ENCODE data around the gene TMEM140. TPM values are rescaled to one million over a fixed set of nuclear protein-coding genes. Genes with fewer than 3 reads are reported as not detected.
A peak's percentile ranks its signal among the peaks of the same experiment; 100 is the strongest.

Gene TMEM140
- total and polyA plus RNA-seq, 9 of the 15 experiments (the other 6 are each of a cell fraction or from before 2014, with no cell fraction given), result 0.03 to 0.82 (median 0.23) TPM

GRCh38 chr7:135160858-135161653, 13.2 kb downstream of the TMEM140 start (continued):
- no peak for TF ChIP-seq PBX2 (CRISPR knock-in tag; IDR thresholded peaks at IDR 0.05; ENCODE audit: low read depth)
- no peak for TF ChIP-seq PBX2 (tag; conservative IDR thresholded peaks at IDR 0.05; ENCODE audit: low read depth)
- TF ChIP-seq ZNF311 (CRISPR knock-in tag; IDR thresholded peaks at IDR 0.05), result peak; percentile 10; the same call in 1 of the 2 replicates
- TF ChIP-seq RCOR1 (IDR thresholded peaks at IDR 0.05; ENCODE audit: borderline replicate concordance in 1 of 2, low read depth in 2 of 2, low read length in 2 of 2), result no peak
- no peak for TF ChIP-seq PHF20 (IDR thresholded peaks at IDR 0.05; ENCODE audit: partially characterized antibody)
- TF ChIP-seq ELF1 (tag; IDR thresholded peaks at IDR 0.05), result 0 out of 2 replicates have a peak, but pooled peaks have one; percentile 33
- no peak for TF ChIP-seq SIN3B (IDR thresholded peaks at IDR 0.05; ENCODE audit: low read depth)
- no peak for TF ChIP-seq RFX1 (IDR thresholded peaks at IDR 0.05)
- TF ChIP-seq XRCC4 (IDR thresholded peaks at IDR 0.05; ENCODE audit: extremely low read depth, insufficient read depth, insufficient read length), result no peak
- TF ChIP-seq SAFB (IDR thresholded peaks at IDR 0.05; ENCODE audit: borderline replicate concordance, low read depth, low read length), result no peak
- TF ChIP-seq ZNF175 (CRISPR knock-in tag; IDR thresholded peaks at IDR 0.05; ENCODE audit: low read depth), result peak; percentile 61
- TF ChIP-seq ZNF121 (CRISPR knock-in tag; conservative IDR thresholded peaks at IDR 0.05), result no peak
- no peak for TF ChIP-seq ZSCAN29 (IDR thresholded peaks at IDR 0.05)
- no peak for TF ChIP-seq CREM (IDR thresholded peaks at IDR 0.05; ENCODE audit: low read depth)
- no peak for TF ChIP-seq HDAC8 (tag; IDR thresholded peaks at IDR 0.05)
- TF ChIP-seq ZNF165 (CRISPR knock-in tag; IDR thresholded peaks at IDR 0.05; ENCODE audit: borderline replicate concordance), result peak; percentile 45; the same call in 1 of the 2 replicates
- peak; percentile 33; the same call in 1 of the 2 replicates for TF ChIP-seq MAFK (IDR thresholded peaks at IDR 0.05; ENCODE audit: low read length)

All from K562 (cell line).